ENCODE data around the gene SIPA1L3. TPM values are rescaled to one million over a fixed set of nuclear protein-coding genes. Genes with fewer than 3 reads are reported as not detected.

The SIPA1L3 gene
- polyA plus RNA-seq, 1 of the 3 experiments (the other 2 are of a cell fraction): 11.6 TPM

DNA sequence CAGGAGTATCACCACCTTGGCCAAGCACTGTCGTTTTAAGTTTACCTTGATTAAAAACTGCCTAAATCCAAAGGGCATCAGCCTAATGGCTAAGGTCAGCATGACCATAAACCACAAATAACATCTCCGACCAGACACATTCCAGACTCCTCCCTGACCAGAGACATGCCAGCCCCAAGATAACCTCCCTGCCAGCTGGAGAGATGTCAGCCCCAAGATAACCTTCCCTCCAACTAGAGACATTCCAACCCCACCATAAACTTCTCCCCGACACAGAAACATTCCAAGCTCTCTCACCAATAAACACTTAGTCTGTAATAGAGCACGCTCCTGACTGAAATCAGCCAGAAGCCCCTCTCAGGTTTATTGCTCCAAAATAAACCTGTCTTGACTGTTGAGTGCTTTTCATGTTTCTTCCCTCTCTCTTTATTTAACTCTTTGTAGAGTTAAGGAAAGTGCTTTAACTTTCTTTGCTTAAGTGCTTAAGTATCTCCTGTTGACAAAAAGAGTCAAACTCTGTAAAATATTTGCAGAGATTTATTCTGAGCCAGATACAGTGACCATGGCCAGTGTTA is 37.2 kb upstream of the SIPA1L3 start:
- Histone ChIP-seq H3K4me1 (ENCODE audit: control insufficient read depth in 1 of 2, insufficient read depth in 2 of 2, low read depth in 1 of 2, low read length in 1 of 2) (no peaks in the 10 kb centered on the region), H3K79me2 (ENCODE audit: insufficient read depth) (no peaks in the 10 kb centered on the region), H3K36me3 (replicated peaks in 1 of 2; ENCODE audit: control insufficient read depth in 1 of 2, insufficient read depth in 2 of 2, low read length in 1 of 2) (no peaks in the 10 kb centered on the region), H3K9ac (no peak overlapping the region), H3F3A (replicated peaks; ENCODE audit: insufficient read depth) (no peaks in the 10 kb centered on the region), H3K4me2 (no peak overlapping the region), H3K27me3 (ENCODE audit: insufficient read depth) (no peaks in the 10 kb centered on the region), H2AFZ (ENCODE audit: low read depth) (no peak overlapping the region), H3K9me2 (no peaks in the 10 kb centered on the region), H4K20me1 (ENCODE audit: insufficient read depth) (no peaks in the 10 kb centered on the region), H3K4me3 (ENCODE audit: low read depth in 2 of 2, low read length in 1 of 2) (no peak overlapping the region), H3K9me3 (no peaks in the 10 kb centered on the region; the same call in 1 of the 2 replicates), H3K27ac (ENCODE audit: low read depth in 2 of 2, low read length in 1 of 2) (no peak overlapping the region)
- DNase-seq: no peak
- POLR2A ChIA-PET: no interaction called here
- TF ChIP-seq CHD2 (IDR thresholded peaks at IDR 0.05; ENCODE audit: low read length, partially characterized antibody) (no peak), MXI1 (IDR thresholded peaks at IDR 0.05; ENCODE audit: low read depth, low read length) (no peak), MEF2A (IDR thresholded peaks at IDR 0.05; ENCODE audit: borderline replicate concordance, low read depth) (no peak), ELF1 (IDR thresholded peaks at IDR 0.05) (no peak), NFIC (IDR thresholded peaks at IDR 0.05; ENCODE audit: borderline replicate concordance) (no peak), RXRA (IDR thresholded peaks at IDR 0.05; ENCODE audit: borderline replicate concordance, low read depth) (no peak), JUND (IDR thresholded peaks at IDR 0.05) (no peak), RAD21 (IDR thresholded peaks at IDR 0.05; ENCODE audit: low read length) (no peak), FOXJ3 (CRISPR knock-in tag; IDR thresholded peaks at IDR 0.05) (no peak), PBX3 (IDR thresholded peaks at IDR 0.05) (no peak), GABPA (IDR thresholded peaks at IDR 0.05; ENCODE audit: low read depth) (no peak), FOSL2 (IDR thresholded peaks at IDR 0.05; ENCODE audit: borderline replicate concordance, low read depth) (no peak)
- TF ChIP-seq, protein P1, sequence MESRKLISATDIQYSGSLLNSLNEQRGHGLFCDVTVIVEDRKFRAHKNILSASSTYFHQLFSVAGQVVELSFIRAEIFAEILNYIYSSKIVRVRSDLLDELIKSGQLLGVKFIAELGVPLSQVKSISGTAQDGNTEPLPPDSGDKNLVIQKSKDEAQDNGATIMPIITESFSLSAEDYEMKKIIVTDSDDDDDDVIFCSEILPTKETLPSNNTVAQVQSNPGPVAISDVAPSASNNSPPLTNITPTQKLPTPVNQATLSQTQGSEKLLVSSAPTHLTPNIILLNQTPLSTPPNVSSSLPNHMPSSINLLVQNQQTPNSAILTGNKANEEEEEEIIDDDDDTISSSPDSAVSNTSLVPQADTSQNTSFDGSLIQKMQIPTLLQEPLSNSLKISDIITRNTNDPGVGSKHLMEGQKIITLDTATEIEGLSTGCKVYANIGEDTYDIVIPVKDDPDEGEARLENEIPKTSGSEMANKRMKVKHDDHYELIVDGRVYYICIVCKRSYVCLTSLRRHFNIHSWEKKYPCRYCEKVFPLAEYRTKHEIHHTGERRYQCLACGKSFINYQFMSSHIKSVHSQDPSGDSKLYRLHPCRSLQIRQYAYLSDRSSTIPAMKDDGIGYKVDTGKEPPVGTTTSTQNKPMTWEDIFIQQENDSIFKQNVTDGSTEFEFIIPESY (IDR thresholded peaks at IDR 0.05; ENCODE audit: borderline replicate concordance, low read depth): no peak
- TF ChIP-seq, protein P2, sequence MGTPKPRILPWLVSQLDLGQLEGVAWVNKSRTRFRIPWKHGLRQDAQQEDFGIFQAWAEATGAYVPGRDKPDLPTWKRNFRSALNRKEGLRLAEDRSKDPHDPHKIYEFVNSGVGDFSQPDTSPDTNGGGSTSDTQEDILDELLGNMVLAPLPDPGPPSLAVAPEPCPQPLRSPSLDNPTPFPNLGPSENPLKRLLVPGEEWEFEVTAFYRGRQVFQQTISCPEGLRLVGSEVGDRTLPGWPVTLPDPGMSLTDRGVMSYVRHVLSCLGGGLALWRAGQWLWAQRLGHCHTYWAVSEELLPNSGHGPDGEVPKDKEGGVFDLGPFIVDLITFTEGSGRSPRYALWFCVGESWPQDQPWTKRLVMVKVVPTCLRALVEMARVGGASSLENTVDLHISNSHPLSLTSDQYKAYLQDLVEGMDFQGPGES (IDR thresholded peaks at IDR 0.05; ENCODE audit: low read depth, low read length): no peak
- TF ChIP-seq, protein P3, sequence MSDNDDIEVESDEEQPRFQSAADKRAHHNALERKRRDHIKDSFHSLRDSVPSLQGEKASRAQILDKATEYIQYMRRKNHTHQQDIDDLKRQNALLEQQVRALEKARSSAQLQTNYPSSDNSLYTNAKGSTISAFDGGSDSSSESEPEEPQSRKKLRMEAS (IDR thresholded peaks at IDR 0.05; ENCODE audit: low read depth): no peak
- TF ChIP-seq, protein P4, sequence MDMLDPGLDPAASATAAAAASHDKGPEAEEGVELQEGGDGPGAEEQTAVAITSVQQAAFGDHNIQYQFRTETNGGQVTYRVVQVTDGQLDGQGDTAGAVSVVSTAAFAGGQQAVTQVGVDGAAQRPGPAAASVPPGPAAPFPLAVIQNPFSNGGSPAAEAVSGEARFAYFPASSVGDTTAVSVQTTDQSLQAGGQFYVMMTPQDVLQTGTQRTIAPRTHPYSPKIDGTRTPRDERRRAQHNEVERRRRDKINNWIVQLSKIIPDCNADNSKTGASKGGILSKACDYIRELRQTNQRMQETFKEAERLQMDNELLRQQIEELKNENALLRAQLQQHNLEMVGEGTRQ (IDR thresholded peaks at IDR 0.05; ENCODE audit: borderline replicate concordance, low read depth, low read length): no peak
- TF ChIP-seq, protein P5, sequence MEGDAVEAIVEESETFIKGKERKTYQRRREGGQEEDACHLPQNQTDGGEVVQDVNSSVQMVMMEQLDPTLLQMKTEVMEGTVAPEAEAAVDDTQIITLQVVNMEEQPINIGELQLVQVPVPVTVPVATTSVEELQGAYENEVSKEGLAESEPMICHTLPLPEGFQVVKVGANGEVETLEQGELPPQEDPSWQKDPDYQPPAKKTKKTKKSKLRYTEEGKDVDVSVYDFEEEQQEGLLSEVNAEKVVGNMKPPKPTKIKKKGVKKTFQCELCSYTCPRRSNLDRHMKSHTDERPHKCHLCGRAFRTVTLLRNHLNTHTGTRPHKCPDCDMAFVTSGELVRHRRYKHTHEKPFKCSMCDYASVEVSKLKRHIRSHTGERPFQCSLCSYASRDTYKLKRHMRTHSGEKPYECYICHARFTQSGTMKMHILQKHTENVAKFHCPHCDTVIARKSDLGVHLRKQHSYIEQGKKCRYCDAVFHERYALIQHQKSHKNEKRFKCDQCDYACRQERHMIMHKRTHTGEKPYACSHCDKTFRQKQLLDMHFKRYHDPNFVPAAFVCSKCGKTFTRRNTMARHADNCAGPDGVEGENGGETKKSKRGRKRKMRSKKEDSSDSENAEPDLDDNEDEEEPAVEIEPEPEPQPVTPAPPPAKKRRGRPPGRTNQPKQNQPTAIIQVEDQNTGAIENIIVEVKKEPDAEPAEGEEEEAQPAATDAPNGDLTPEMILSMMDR (IDR thresholded peaks at IDR 0.05): no peak
- WGBS (ENCODE audit: low lambda C conversion rate): 1% methylated on average over 4 of the region's 4 CpGs
- CTCF ChIA-PET: no interaction called here

Data from SK-N-SH (cell line).